ENCODE results near the gene ADAMTS19.

DNA sequence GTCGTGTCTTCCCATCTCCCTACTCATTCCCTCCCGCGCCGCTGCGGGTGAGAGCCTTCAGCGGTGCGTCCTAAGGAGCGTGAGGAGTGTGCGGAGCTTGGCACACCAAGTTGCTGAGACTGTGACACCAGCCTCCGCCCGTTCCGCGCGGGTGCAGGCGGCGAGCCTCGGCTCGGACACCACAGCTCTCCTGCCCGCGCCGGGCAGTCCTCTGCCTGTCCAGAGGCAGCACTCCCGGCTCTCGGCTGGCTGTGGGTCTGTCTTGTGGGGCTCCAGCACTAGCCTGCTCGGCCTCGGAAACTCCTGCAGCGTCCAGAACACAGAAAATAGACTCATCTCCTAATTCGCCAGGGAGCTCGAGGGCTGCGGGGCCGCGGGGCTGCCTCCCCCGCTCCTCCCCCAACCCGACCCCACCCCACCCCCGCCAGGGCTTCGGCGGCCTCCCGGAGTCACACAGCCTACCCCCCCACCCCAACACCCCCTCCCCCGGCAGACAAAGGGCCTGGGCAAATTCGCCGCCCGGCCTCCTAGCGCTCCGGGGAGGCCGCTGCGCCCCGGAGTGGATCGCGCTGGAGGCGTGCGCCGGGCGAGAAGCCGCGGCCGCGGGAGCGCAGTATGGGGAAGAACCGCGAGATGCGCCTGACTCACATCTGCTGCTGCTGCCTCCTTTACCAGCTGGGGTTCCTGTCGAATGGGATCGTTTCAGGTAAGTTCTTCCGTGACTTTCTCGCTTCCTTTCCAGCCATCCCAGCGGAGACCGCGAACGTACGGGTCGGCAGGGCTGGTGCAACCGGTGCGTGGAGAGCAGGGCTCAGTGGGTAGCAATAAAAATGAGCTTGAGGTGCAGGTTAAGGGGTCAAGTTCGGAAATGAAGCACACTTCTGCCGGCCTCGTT, at the start of gene ADAMTS19:
- TF ChIP-seq EZH2 (IDR thresholded peaks at IDR 0.05; ENCODE audit: insufficient read depth, poor library complexity, severe bottlenecking) (no peak), EZH2phosphoT487 (IDR thresholded peaks at IDR 0.05; ENCODE audit: insufficient read depth, low read depth) (no peak)
